Gastroesophageal sphincter (tissue), 4 donors: ENCODE data around the gene TMED1. TPM values are rescaled to one million over a fixed set of nuclear protein-coding genes. Genes with fewer than 3 reads are reported as not detected.
"Not testable (repeated sequence)": the region's sequence is repeated elsewhere in the genome, so short reads cannot be mapped to it uniquely, and the experiment has no call there.

Experiments used
- ATAC-seq: fragments of 150-250 bp; one replicate; pipeline ENCODE4 v1.9.1; 2016; ENCODE audit warnings: mild to moderate bottlenecking, moderate library complexity
- H3K27ac ChIP-seq, 4 donors: fragments of 200-600 bp; sonication (generic) in 3 of 4; 1 replicate in 3 of 4; 2 replicates in 1 of 4; pipeline ENCODE4 v1.5.1; 2016 to 2019
- H3K27me3 ChIP-seq: fragments of 200-600 bp; sonication (generic); one replicate; pipeline ENCODE4 v1.5.1; 2019
- H3K36me3 ChIP-seq, 2 donors: fragments of 200-600 bp; sonication (generic); one replicate each; pipeline ENCODE4 v1.5.1; 2019; ENCODE audit warnings: control low read depth in 1 of 2
- H3K4me1 ChIP-seq, 3 donors: fragments of 200-600 bp; sonication (generic); 1 replicate in 2 of 3; 2 replicates in 1 of 3; pipeline ENCODE4 v1.5.1; 2016 to 2019; ENCODE audit warnings: control low read depth in 2 of 3
- H3K4me3 ChIP-seq, 2 donors: fragments of 200-600 bp; sonication (generic); one replicate each; pipeline ENCODE4 v1.5.1; 2019; ENCODE audit warnings: mild to moderate bottlenecking in 1 of 2, moderate library complexity in 1 of 2
- H3K9me3 ChIP-seq, 3 donors: fragments of 200-600 bp; sonication (generic); one replicate each; pipeline ENCODE4 v1.5.1; 2017 to 2019; ENCODE audit warnings: control low read depth in 2 of 3
- CTCF ChIP-seq, 4 experiments: fragments of 200-600 bp in 2 of 4; fragments of 450-650 bp in 2 of 4; sonication (generic) in 1 of 4; IDR thresholded peaks; one replicate each; pipeline ENCODE4 v1.5.1; 2017 to 2019; ENCODE audit warnings: antibody characterized with exemption in 4 of 4, mild to moderate bottlenecking in 2 of 4, moderate library complexity in 2 of 4
- EP300 ChIP-seq: sonication (generic); formaldehyde crosslinking; IDR thresholded peaks from one replicate; pipeline ENCODE4 v1.6.1; 2017; ENCODE audit warnings: antibody characterized with exemption, mild to moderate bottlenecking
- POLR2A ChIP-seq, 2 donors: fragments of 450-650 bp; IDR thresholded peaks; one replicate each; pipeline ENCODE4 v1.6.1; 2017; ENCODE audit warnings: antibody characterized with exemption in 2 of 2, mild to moderate bottlenecking in 2 of 2, moderate library complexity in 1 of 2
- POLR2AphosphoS5 ChIP-seq: sonication (generic); formaldehyde crosslinking; IDR thresholded peaks from one replicate; pipeline ENCODE4 v1.6.1; 2017; ENCODE audit warnings: antibody characterized with exemption
- whole genome bisulfite sequencing, 2 donors: methylation state at CpG; one replicate each; pipeline ENCODE4 v1.1.5; 2018; ENCODE audit warnings: low coverage in 1 of 2; 5-methylcytosine and 5-hydroxymethylcytosine counted together
- total RNA-seq, 4 donors: library from RNA; depleted of rRNA; stranded (reverse); fragments of >200 nt; gene quantifications; one replicate each; pipeline ENCODE4 v1.1.0, GENCODE V29; 2016

Gene TMED1
- total RNA-seq, 4 donors from 2014 or later = 15.4 to 36.9 (median 31.7) TPM

- TF ChIP-seq EP300 (no peak), POLR2A (IDR thresholded peaks at IDR 0.05) (no peak), CTCF (IDR thresholded peaks at IDR 0.05) (no peak), POLR2AphosphoS5 (no peak)
- peaks cover 0 to 83% (median 30%) of the 10 kb centered on the region in 3 donors for H3K4me1 ChIP-seq
- ATAC-seq = no peak
Observed at GRCh38 chr19:10881403-10882107, 45.5 kb upstream of the TMED1 start.

GRCh38 chr19:10878253-10878652 lies 42.2 kb upstream of the TMED1 start:
- ATAC-seq = no peak
- no peak for TF ChIP-seq POLR2AphosphoS5
- no peak for TF ChIP-seq CTCF (IDR thresholded peaks at IDR 0.05)
- no peak for TF ChIP-seq POLR2A (IDR thresholded peaks at IDR 0.05)
- TF ChIP-seq EP300 = no peak
- no peak overlapping the region for H3K4me3 ChIP-seq
- H3K9me3 ChIP-seq = no peaks in the 10 kb centered on the region
- H3K27me3 ChIP-seq = no peaks in the 10 kb centered on the region
- peaks cover 0 to 96% (median 30%) of the 10 kb centered on the region in 3 donors for H3K4me1 ChIP-seq
- H3K27ac ChIP-seq = no peak overlapping the region
- 60 to 74% methylated on average over 1 to 3 of the region's 3 CpGs for WGBS, 2 donors
- H3K36me3 ChIP-seq = no peaks in the 10 kb centered on the region

More at GRCh38 chr19:10881403-10882107, 45.5 kb upstream of the TMED1 start:
- Histone ChIP-seq H3K27ac (no peak overlapping the region), H3K36me3 (no peaks in the 10 kb centered on the region), H3K4me3 (no peak overlapping the region), H3K9me3 (no peaks in the 10 kb centered on the region), H3K27me3 (no peaks in the 10 kb centered on the region)
- WGBS, 2 donors = 62 to 90% methylated on average over 2 to 4 of the region's 14 CpGs

- not testable (repeated sequence) for H3K9me3 ChIP-seq, ATAC-seq, H3K27me3 ChIP-seq, H3K36me3 ChIP-seq, H3K4me3 ChIP-seq
- peak overlapping the region in 2 of 4 donors; percentile 43 to 51 for H3K27ac ChIP-seq
- 91 to 97% methylated on average over 5 to 9 of the region's 9 CpGs for WGBS, 2 donors
- H3K4me1 ChIP-seq = peaks cover 0 to 97% (median 36%) of the 10 kb centered on the region in 3 donors
Observed at GRCh38 chr19:10877608-10878007, 41.6 kb upstream of the TMED1 start.

GRCh38 chr19:10876459-10877240 lies 40.6 kb upstream of the TMED1 start:
- Histone ChIP-seq H3K27me3 (no peaks in the 10 kb centered on the region), H3K36me3 (no peaks in the 10 kb centered on the region), H3K27ac (peak overlapping the region in 3 of 4 donors; percentile 20 to 51 (median 43)), H3K9me3 (no peaks in the 10 kb centered on the region), H3K4me3 (no peak overlapping the region), H3K4me1 (peaks cover 0 to 94% (median 35%) of the 10 kb centered on the region in 3 donors)
- TF ChIP-seq POLR2AphosphoS5 (no peak), POLR2A (IDR thresholded peaks at IDR 0.05) (no peak), CTCF (IDR thresholded peaks at IDR 0.05) (no peak), EP300 (no peak)
- ATAC-seq = peak; percentile 31
- WGBS, 2 donors = 60% methylated on average over 1 of the region's 10 CpGs; no CpG with 5 or more reads in 1 of the 2 donors

GRCh38 chr19:10874024-10874423 lies 38.0 kb upstream of the TMED1 start:
- H3K36me3 ChIP-seq = no peaks in the 10 kb centered on the region
- TF ChIP-seq EP300 (no peak), POLR2A (IDR thresholded peaks at IDR 0.05) (no peak), POLR2AphosphoS5 (no peak)
- no peak overlapping the region for H3K4me3 ChIP-seq
- H3K27me3 ChIP-seq = no peaks in the 10 kb centered on the region
- 70 to 100% methylated on average over 1 of the region's 1 CpG for WGBS, 2 donors
- ATAC-seq = no peak
- H3K27ac ChIP-seq = no peak overlapping the region
- H3K4me1 ChIP-seq = peaks cover 0 to 78% (median 32%) of the 10 kb centered on the region in 3 donors
- no peaks in the 10 kb centered on the region for H3K9me3 ChIP-seq
